BLaER1 treated with 17β-estradiol and CSF1 and Interleukin-3, amounts not matched to agents 10 nM and 100 nM (cell line): ENCODE results near the gene TTPAL.
"Not testable (repeated sequence)": the region's sequence is repeated elsewhere in the genome, so short reads cannot be mapped to it uniquely, and the experiment has no call there.

Experiments
- H3K27ac ChIP-seq, 11 experiments: shearing (Covaris generic); formaldehyde crosslinking; 2 replicates each; pipeline ENCODE4 v1.8.1; 2022
- H3K27me3 ChIP-seq, 11 experiments: shearing (Covaris generic); formaldehyde crosslinking; 2 replicates each; pipeline ENCODE4 v1.8.1; 2022
- H3K36me3 ChIP-seq, 11 experiments: shearing (Covaris generic); formaldehyde crosslinking; 2 replicates each; pipeline ENCODE4 v1.8.1; 2022
- H3K4me1 ChIP-seq, 10 experiments: shearing (Covaris generic); formaldehyde crosslinking; 2 replicates each; pipeline ENCODE4 v1.8.1; 2022
- H3K4me2 ChIP-seq, 11 experiments: shearing (Covaris generic); formaldehyde crosslinking; 2 replicates each; pipeline ENCODE4 v1.8.1; 2022
- H3K4me3 ChIP-seq, 10 experiments: shearing (Covaris generic); formaldehyde crosslinking; 2 replicates each; pipeline ENCODE4 v1.8.1; 2022
- H3K9ac ChIP-seq, 11 experiments: shearing (Covaris generic); formaldehyde crosslinking; 2 replicates each; pipeline ENCODE4 v1.8.1; 2022
- H3K9me3 ChIP-seq, 11 experiments: shearing (Covaris generic); formaldehyde crosslinking; replicated peaks in 1 of 11; 2 replicates each; pipeline ENCODE4 v1.8.1; 2022
- H4K20me1 ChIP-seq, 11 experiments: shearing (Covaris generic); formaldehyde crosslinking; 2 replicates each; pipeline ENCODE4 v1.8.1; 2022
- Cebpa-rat ChIP-seq, 11 experiments: shearing (Covaris generic); IDR thresholded peaks; 2 replicates each; pipeline ENCODE4 v1.8.1; 2022

Gene TTPAL

DNA sequence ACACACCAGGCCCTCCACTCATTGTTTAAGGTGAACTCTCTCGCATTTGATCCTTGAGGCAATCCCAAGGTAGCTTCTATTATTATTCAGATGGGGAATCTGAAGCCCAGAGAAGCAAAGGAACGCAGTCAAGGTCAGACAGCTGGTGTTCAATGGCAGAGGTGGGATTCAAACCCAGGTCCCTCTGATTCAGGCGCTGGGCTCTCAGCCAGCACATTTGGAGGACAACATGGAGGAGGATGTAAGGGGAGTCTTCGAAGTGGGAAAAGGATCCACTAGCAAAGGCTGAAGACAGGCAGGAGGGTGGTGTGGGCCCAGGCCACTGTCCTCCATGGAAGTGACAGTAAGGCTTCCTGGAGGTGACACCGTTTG lies 13.9 kb upstream of the TTPAL start:
- H3K9ac ChIP-seq = no peak overlapping the region
- H3K4me1 ChIP-seq = no peaks in the 10 kb centered on the region
- H3K4me2 ChIP-seq = no peak overlapping the region
- H3K9me3 ChIP-seq = no peaks in the 10 kb centered on the region
- no peak overlapping the region for H3K4me3 ChIP-seq
- no peaks in the 10 kb centered on the region for H3K36me3 ChIP-seq
- no peaks in the 10 kb centered on the region for H4K20me1 ChIP-seq
- H3K27ac ChIP-seq = no peak overlapping the region
- no peaks in the 10 kb centered on the region for H3K27me3 ChIP-seq
- TF ChIP-seq Cebpa-rat (IDR thresholded peaks at IDR 0.05) = no peak

DNA sequence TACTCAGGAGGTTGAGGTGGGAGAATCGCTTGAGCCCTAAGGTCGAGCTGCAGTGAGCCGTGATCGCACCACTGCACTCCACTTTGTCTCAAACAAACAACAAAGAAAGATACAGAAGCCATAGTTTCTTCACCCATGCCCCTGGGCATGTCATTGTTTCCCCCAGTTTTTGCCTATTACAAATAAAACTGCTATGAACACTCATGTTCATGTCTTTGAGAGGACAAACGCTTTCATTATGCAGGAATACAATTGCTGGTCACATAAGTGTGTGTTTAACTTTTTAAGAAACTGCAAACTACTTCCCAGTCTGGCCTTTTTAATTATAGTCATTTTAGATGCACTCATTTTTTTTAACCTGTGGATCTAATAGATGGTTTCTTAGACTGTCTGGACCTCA lies 12.2 kb upstream of the TTPAL start:
- Histone ChIP-seq H4K20me1 (no peaks in the 10 kb centered on the region), H3K27ac (no peak overlapping the region), H3K4me3 (no peak overlapping the region), H3K9me3 (no peaks in the 10 kb centered on the region), H3K27me3 (no peaks in the 10 kb centered on the region), H3K36me3 (no peaks in the 10 kb centered on the region), H3K9ac (no peak overlapping the region), H3K4me2 (no peak overlapping the region), H3K4me1 (no peaks in the 10 kb centered on the region)
- no peak for TF ChIP-seq Cebpa-rat (IDR thresholded peaks at IDR 0.05)

DNA sequence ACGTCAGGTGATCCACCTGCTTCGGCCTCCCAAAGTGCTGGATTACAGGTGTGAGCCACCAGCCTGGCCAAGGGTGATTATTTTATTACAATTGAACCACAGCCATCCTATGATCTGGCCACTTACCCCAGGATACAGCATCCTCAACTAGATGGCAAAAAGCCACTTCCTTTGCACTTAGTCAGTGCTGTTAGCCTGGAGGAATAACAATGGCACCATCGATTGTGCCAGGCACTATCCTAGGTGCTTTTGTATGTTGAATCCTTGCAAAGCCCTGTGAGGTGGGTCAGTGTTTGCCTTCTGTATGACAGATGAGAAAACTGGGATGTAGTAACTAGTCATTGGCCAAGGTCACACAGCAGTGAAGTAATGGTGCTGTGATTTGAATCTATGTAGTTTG lies 11.2 kb upstream of the TTPAL start:
- Histone ChIP-seq H4K20me1 (no peaks in the 10 kb centered on the region), H3K27ac (no peak overlapping the region), H3K4me1 (no peaks in the 10 kb centered on the region), H3K4me3 (no peak overlapping the region), H3K4me2 (no peak overlapping the region), H3K36me3 (no peaks in the 10 kb centered on the region), H3K27me3 (no peaks in the 10 kb centered on the region), H3K9ac (no peak overlapping the region), H3K9me3 (no peaks in the 10 kb centered on the region)
- TF ChIP-seq Cebpa-rat (IDR thresholded peaks at IDR 0.05) = no peak

- no peak for TF ChIP-seq Cebpa-rat (IDR thresholded peaks at IDR 0.05)
- no peak overlapping the region for H3K9ac ChIP-seq
- no peak overlapping the region for H3K4me2 ChIP-seq
- no peaks in the 10 kb centered on the region for H3K27me3 ChIP-seq
- H3K4me1 ChIP-seq = no peaks in the 10 kb centered on the region
- no peaks in the 10 kb centered on the region for H3K36me3 ChIP-seq
- no peak overlapping the region for H3K4me3 ChIP-seq
- H3K27ac ChIP-seq = no peak overlapping the region
- H4K20me1 ChIP-seq = no peaks in the 10 kb centered on the region
- no peaks in the 10 kb centered on the region for H3K9me3 ChIP-seq
Measured at GRCh38 chr20:44465001-44465560, 10.6 kb upstream of the TTPAL start.

GRCh38 chr20:44467289-44467883 lies 8.3 kb upstream of the TTPAL start:
- Histone ChIP-seq H3K4me2 (no peak overlapping the region), H3K27ac (no peak overlapping the region), H3K27me3 (no peaks in the 10 kb centered on the region), H3K36me3 (no peaks in the 10 kb centered on the region), H3K4me3 (no peak overlapping the region), H3K4me1 (no peaks in the 10 kb centered on the region), H4K20me1 (no peaks in the 10 kb centered on the region), H3K9ac (no peak overlapping the region), H3K9me3 (no peaks in the 10 kb centered on the region)
- no peak for TF ChIP-seq Cebpa-rat (IDR thresholded peaks at IDR 0.05)

- H3K9ac ChIP-seq = no peak overlapping the region
- H3K9me3 ChIP-seq = no peaks in the 10 kb centered on the region
- no peaks in the 10 kb centered on the region for H3K36me3 ChIP-seq
- H3K4me2 ChIP-seq = no peak overlapping the region
- no peaks in the 10 kb centered on the region for H4K20me1 ChIP-seq
- H3K4me1 ChIP-seq = no peaks in the 10 kb centered on the region
- no peak overlapping the region for H3K4me3 ChIP-seq
- no peaks in the 10 kb centered on the region for H3K27me3 ChIP-seq
- no peak overlapping the region for H3K27ac ChIP-seq
- no peak for TF ChIP-seq Cebpa-rat (IDR thresholded peaks at IDR 0.05)
Measured at GRCh38 chr20:44468044-44468782, 7.5 kb upstream of the TTPAL start.

DNA sequence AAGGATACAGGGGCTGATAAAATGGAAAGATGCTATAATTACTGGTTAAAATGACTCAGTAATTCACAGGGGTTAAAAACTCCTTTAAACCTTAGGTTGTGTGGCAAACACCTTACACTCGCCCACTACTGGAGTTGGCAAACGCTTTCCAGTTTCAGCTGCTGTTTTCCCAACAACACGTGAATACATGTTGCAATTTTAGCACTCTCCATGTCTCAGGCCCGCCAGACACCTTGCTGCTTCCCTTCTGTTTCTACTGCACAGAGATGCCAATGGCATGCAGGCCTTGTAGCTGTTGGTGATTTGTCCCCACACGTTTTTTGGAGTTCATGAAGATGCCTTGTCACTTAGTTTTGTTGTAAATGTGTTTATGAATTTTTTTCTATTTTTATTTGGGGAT lies 5.3 kb upstream of the TTPAL start:
- no peak for TF ChIP-seq Cebpa-rat (IDR thresholded peaks at IDR 0.05)
- no peaks in the 10 kb centered on the region for H3K9me3 ChIP-seq
- peaks cover 3 to 6% (median 5%) of the 10 kb centered on the region in 10 experiments; a peak in 18 of 20 replicates for H3K4me1 ChIP-seq
- no peaks in the 10 kb centered on the region for H4K20me1 ChIP-seq
- no peaks in the 10 kb centered on the region for H3K27me3 ChIP-seq
- no peak overlapping the region for H3K4me3 ChIP-seq
- no peak overlapping the region for H3K9ac ChIP-seq
- H3K27ac ChIP-seq = no peak overlapping the region
- H3K4me2 ChIP-seq = no peak overlapping the region
- no peaks in the 10 kb centered on the region for H3K36me3 ChIP-seq

GRCh38 chr20:44471481-44471882 lies 4.2 kb upstream of the TTPAL start:
- H4K20me1 ChIP-seq = no peaks in the 10 kb centered on the region
- no peak overlapping the region for H3K27ac ChIP-seq
- peaks cover 10 to 17% (median 12%) of the 10 kb centered on the region in 10 experiments for H3K4me1 ChIP-seq
- H3K4me2 ChIP-seq = no peak overlapping the region
- H3K36me3 ChIP-seq = no peaks in the 10 kb centered on the region
- no peaks in the 10 kb centered on the region for H3K9me3 ChIP-seq
- no peak overlapping the region for H3K4me3 ChIP-seq
- no peaks in the 10 kb centered on the region for H3K27me3 ChIP-seq
- H3K9ac ChIP-seq = no peak overlapping the region
- TF ChIP-seq Cebpa-rat (IDR thresholded peaks at IDR 0.05) = no peak

GRCh38 chr20:44472283-44472682 lies 3.4 kb upstream of the TTPAL start:
- H3K4me1 ChIP-seq = peaks cover 17 to 23% (median 20%) of the 10 kb centered on the region in 10 experiments
- H3K36me3 ChIP-seq, H4K20me1 ChIP-seq, H3K27me3 ChIP-seq, H3K9me3 ChIP-seq, H3K27ac ChIP-seq, H3K4me2 ChIP-seq, H3K9ac ChIP-seq, H3K4me3 ChIP-seq: not testable (repeated sequence)

- Histone ChIP-seq H3K4me2 (peak overlapping the region; percentile 73 to 100 (median 95)), H3K9ac (peak overlapping the region; percentile 78 to 92 (median 89)), H3K36me3 (peaks cover 2 to 6% (median 4%) of the 10 kb centered on the region in 11 experiments; a peak in 19 of 22 replicates), H3K27ac (peak overlapping the region; percentile 82 to 93 (median 88); a peak in 21 of 22 replicates), H3K4me1 (peaks cover 31 to 51% (median 48%) of the 10 kb centered on the region in 10 experiments), H3K27me3 (no peaks in the 10 kb centered on the region), H3K9me3 (no peaks in the 10 kb centered on the region), H3K4me3 (peak overlapping the region; percentile 70 to 89 (median 82)), H4K20me1 (peaks cover 0 to 6% (median 0%) of the 10 kb centered on the region in 11 experiments; a peak in 3 of 22 replicates)
- no peak for TF ChIP-seq Cebpa-rat (IDR thresholded peaks at IDR 0.05)
Measured at GRCh38 chr20:44475372-44475693, 341 bp upstream of the TTPAL start.
